Activated CD4-positive, alpha-beta T cell treated with anti-CD3 and anti-CD28 coated beads, Interleukin-2, Interleukin-4, amounts not matched to agents 100 ng/mL and 50 ng/mL, durations not matched to agents 16 hours and 8 hours (primary cell): Measurements from ENCODE around the gene PTPRT.

Experiments used
- DNase-seq: peaks from one replicate; pipeline ENCODE4 v3.0.0-alpha.2; 2020; ENCODE audit warnings: low spot score

The PTPRT gene

DNA sequence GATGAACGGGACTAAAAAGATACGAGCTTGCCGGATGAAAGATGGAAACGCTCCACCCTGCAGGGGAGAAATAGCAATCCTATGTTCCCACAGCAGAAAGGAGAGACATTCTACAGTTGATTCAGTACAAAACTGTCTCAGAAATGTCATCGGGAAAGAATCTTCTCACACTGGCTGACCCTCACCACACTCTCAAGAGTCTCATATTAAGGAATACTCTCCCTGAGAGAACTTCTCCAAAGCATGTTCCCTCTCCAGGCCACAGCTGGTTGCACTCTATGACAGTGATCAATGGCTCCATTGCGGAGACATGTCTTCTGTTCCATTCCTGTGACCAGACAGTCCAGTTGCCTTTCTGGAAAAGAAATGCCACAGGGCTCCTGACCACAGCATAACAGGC, 813.6 kb downstream of the PTPRT start:
- no peak for DNase-seq

DNA sequence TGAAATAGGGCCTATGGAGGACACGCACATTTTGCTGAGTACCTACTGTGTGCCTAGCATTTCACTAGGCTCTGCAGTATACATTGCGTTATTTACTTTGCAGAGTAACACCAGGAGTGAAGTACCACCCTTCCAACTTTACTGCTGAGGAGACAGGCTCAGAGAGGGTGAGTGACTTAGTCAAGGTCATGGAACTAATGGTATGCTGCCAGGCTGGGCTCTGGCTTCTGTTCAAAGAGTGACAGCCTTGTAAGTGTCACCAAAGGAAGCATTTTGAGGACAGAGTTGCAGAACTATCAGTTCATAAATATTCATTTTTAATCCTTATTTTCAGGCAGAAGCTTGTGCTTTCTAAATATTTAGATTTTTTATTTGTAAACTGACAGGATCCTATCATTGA, 816.7 kb downstream of the PTPRT start:
- DNase-seq = no peak

DNA sequence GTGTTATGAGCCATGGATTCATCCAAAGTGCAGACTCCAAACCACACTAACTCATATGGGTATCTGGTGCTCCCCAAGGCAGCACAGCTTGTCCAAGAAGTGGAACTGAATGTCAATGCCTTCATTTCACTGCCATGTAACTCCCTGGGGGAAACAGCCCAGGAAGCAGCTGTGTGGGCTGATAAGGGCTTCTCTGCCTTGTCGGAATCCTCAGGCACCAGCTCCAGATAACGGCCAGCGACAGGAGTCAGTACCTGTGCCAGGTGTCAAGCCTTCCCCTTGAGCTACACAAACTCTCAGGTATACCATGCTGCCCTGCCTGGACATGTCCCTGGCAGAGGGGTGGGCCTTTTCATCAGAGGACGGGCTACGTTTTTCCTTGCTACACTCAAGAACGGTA, 819.6 kb downstream of the PTPRT start:
- DNase-seq = no peak

DNA sequence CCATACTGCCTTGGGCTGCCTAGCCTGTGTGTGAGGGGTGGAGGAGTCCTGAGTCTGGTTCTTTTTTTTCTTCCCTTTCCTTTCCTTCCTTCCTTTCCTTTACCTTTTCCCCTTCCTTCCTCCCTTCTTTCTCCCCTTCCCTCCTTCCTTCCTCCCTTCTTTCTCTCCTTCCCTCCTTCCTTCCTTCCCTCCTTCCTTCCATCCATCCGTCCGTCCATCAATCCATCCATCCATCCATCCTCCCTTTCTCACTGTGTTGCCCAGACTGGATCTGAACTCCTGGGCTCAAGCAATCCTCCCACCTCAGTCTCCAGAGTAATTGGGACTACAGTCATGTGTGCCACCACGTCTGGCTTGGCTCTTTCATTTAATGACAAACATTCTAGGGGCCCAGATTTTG, 820.8 kb downstream of the PTPRT start:
- DNase-seq = no peak

DNA sequence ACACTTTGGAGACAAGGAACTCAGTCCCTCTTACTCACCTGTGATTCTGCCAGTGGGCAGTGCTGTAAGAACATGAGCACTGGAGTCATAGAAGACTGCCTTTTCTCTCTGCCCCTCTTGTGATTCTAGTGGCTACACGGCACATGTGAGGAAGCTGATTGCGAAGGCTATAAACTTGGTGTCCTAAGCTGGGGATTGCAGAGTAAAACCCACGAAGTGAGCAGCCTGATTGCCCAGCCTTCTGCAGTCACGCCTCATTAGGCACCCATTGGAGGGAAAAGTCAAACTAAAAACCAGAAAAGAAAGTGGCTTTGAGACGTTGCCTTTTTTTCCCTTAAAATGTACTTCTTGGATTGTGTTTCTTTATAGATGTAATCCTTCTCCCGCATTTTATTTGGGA, 823.1 kb downstream of the PTPRT start:
- DNase-seq = no peak

DNA sequence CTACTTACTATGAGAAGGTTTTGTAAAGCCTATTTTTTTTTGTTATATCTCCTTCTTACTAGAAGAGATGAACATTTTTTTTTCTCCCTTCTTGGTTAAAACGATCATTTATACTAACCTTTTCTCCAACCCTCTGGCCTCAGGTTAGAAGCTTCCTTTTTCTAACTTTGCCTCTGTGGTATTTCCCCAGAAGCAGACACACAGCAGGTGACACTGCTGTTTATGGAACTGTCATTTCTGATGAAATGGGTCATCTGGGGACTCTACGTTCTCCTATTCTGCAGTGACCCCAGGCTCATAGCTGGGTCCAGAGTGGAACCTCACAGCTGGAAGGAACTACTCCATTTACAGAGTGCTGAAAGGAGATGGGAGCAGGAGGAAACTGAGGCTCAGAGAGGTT, 825.3 kb downstream of the PTPRT start:
- no peak for DNase-seq

DNA sequence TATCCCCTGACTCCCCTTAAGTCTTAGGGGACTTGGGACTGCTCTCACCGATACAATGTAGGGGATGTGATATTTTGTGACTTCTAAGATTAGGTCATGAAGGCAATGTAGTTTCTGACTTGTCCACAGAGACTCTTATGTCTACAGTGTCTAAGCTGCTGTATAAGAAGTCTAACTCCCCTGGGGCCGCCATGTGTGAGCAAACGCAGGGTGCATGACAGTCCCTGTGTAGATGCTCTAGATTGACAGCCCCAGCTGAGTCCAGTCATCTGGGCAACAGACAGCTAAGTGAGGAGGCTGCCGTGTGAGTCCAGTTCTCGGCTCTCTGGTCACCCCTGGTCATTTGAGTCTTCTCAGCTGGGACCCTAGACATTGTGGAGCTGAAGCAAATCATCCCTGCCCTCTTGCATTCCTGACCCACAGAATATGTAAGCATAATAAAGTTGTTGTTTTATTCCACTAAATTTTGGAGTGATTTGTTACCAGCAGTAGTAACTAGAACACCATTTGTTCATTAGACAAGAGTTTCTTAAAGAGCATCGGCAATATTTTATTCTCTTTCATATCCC, 828.2 kb downstream of the PTPRT start:
- no peak for DNase-seq

DNA sequence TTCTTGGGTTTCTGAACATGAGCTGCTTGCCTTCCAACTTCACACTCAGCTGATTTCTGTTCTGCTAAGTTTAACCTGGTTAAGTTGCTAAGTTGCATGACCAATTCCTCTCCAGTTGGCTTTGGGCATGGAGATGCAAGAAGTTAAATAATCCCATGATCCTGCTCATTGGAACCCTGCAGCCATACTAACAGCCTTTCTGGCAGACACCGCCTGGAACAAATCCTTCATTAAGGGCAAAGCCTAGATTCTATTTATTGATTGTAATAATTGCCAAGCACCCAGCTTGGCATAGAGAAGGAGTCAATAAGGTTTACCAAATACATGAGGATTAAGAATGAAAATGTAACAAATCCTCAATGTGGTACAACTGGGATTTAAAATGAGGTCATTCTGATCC, 829.1 kb downstream of the PTPRT start:
- no peak for DNase-seq

DNA sequence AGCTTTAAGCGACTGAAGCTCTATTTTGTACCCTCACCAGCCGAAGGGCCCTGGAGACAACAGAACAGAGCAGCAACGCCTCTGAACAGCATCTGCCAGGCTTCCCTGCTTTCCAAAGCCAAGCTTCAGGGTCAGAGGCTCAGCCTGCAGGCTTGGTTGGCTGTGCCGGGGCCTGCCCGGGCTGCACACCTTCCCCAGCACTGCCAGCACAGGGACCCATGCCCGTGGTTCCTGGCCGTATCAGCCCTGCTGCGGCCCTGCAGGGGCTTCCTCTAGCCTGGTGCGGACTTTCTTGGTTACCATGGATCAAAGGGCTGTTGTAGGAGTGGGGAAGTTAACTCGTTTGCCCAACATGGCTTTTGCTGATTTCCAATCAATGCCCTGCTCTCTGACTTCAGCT, 830.1 kb downstream of the PTPRT start:
- DNase-seq = no peak

DNA sequence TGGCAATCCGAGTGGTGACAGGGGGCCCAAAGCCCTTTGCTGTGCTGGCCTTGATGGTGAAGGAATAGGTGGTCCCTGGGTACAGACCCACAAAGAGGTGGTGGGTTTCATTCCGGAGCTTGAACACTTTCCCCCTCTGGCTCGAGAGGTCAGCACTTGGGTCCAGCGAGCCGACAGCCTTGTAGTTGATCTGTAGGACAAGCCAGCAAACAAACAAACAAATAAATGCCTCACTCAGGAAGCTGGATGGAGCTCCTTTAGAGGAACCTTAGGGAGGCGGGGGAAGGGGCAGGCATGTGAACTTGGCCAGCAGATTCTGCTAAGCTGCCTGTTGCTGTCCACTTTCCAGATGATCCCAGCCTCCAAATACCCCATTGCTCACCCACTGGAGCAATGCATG, 837.6 kb downstream of the PTPRT start:
- DNase-seq = no peak

DNA sequence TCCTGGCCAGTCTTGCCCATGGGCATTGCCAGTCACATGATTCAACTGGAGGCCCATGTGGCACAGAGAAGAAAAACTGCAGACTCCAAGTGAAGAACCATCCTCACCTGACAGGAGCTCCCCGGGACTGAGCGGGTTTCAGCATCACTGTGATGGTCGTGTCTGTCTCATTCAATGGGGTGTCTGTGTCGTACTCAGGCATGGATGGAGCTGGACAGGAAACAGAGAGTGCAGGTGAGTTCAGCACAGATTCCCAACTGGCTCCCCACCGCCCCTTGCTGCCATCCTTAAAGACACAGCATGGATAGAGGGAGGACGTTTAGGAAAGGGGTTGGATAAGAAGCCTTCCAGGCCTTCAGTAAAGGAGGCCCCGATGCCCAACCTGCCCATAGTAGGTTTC, 839.2 kb downstream of the PTPRT start:
- DNase-seq = no peak

DNA sequence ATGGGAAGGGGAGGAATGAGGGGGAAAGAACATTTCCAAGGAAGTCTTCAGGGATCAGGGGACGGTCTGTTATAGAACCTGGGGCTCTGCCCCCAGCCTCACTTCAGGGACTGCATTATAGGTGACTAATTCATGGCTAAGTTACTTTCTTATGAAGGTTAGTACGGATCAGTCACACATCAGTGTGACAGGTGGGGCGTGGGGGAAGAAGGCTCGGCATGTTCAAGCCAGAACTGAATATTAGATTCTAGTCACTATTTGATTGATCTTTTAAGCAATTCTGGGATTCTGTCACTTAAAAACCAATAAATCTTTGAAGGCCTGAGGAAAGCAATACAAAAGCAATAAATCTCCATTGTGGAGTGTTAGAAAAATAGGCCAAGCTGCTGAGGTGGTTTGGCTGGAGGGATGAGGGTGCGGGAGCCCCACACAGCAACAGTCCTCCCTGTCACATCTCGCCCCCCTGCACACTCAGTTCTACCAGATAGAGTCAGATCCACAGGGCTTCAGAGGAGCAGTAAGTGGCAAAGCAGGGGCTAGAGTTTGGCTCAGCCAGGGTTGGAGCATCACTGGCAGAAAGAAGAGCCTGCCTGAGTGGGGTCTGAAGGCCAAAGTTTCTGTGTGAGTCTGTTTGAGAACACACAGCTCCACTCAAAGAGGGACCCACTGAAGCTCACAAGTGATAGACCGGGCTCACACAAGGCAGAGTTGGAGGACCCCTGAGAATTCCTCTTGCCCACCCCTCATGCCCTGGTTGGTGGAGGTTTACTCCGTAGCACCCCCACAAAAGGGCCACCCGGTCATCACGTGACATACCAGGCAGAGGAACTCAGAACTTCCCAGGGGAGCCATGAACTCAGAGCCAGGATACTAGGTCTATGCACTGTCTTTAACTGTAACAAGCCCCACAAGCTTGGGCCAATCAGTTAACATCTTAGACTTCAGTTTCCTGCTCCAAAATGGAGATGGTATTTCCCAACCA, 843.2 kb downstream of the PTPRT start:
- DNase-seq = no peak

DNA sequence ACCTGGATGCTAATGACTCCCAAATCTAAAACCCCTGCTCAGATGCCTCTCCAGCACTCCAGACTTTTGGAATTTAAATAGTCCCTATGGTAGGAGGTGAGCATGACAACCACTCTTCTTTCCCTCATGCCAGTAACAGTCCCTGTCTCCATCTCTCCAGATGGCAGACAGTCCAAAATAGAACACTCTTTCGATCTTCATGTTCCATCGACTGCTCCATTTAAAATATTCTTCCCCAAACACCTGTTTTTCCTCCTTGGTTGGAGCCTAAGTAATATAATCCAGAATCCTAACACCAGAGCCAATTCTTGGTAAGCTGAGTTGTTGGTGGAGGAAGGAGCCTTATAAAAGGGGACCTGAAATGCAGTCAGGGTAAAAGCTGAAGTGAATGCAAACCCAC, 848.1 kb downstream of the PTPRT start:
- DNase-seq = no peak

DNA sequence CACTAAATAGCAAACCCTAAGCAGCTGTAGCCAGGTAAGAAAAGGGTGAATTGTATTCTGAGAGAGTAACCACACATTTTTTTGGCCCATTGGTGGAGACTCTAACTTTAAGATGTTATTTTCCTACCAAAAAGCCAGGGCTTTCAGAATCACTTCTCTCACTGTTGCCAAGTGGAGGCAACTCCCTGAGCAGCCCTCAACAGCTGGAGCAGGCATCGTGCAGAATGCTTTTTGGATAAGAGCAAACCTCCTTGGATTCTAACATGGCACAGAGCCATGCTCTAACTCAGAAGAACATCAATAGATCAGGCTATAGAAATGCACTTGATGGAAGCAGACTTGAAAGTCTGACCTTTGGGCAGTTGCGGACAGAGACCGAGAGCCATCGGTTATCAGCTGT, 849.3 kb downstream of the PTPRT start:
- DNase-seq = no peak

DNA sequence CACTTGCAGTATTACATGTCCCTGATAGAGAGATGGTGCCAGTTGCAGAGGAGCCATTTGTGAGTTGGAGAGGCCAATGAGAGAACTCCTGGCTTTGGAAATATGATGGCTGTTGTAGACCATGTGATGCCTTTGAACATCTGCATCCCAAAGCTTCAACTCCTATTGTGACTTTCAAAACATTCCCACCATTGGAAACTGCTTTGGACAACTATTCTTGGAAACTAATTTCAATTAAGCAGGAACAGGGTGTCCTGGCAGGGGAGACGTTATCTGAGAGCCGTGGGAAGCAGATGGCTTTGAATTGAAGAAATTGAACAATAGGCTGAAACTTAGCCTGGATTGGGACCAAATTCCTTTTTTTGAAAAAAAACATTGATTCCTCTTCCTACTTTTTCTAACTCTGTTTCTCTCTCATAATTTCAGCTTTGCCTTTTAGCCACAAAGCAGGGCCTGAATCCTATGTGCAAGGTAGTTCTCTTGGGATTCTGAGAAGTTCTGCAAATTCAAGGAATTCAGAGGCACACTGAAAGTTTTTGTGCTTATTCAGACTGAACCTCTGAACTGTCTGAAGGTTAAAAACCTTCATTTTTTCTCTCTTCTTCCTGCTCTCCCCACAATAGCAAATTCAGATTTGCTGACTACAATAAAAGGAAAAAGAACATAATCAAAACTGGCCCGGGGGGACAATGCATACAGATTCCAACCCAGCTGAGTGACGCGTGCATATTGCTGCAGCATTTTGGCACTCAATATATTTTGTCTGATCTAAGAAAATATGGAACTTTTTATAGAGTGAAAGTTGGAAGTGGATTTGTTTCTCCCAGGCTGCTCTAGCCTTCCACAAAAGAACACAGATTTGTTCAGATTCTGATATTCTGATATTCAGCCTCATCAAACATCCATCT, 851.2 kb downstream of the PTPRT start:
- no peak for DNase-seq

DNA sequence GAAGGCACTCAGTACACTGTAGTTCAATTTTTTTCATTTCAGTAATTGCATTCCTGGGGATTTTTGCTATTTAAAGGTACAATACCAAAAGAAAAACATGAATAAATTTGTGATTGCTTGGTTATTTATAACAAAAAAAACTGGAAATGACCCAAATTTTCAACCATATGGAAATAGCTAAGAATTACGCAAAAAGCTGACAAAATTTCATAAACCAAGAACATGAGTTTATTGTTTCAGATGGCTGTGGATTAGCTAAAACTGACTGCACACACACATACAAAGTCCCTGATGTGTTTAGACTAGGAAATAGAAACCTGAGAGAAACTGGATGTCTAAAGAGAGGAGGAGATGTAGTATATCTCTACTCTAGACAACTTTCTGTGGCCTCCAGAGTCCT, 853.1 kb downstream of the PTPRT start:
- DNase-seq = no peak

DNA sequence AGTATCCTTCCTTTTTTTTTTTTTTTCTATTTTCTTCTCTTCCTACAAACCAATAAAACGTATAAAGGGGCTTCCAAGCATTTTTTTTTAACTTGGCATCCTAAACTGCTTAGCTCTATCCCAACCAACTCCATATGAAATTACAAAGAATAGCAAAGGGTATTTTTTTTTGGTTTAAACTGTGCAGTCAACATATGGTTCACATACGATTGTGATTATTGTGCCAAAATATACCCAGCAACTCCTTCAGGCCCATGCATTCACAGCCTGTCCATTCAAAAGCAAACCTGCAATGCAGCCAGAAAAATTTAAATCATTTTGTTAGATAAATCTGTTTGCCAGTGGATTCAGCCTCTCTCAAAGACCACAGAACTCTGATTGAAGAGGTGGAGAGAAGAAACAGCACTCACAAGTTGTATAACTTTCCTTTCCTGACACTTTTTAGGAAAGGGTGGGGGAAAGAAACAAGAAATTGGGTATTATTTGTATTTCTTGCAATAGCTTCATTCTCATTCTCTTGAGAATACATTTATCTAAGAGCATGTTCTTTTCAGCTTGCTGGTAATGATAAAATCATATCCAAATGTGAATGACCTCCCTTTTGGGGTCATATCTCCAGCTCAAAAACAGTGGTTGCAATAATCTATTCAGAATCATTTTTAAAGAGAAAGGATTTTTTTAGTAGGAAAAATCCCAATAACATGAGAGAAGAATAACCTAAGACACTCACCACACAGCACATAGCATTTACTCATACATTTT, 870.3 kb downstream of the PTPRT start:
- no peak for DNase-seq

DNA sequence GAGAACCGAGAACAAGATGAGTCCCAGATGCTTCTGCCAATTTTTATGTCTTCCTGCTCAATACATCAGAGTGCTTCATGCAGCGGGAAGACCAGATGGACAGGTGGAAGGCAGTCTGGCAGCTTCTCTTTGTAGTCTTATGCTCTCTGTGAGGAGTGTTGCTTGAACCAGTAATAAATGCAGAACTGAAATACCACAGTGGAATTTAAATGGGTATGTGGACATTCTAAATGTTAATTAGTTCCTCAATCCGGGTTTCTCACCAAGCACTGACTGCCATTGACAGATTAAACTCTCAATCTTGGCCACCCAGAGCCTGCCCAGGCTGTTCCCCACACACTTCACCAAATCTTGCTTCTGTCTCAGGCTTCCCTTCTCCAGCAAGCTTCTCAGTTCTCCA, 876.0 kb downstream of the PTPRT start:
- no peak for DNase-seq

DNA sequence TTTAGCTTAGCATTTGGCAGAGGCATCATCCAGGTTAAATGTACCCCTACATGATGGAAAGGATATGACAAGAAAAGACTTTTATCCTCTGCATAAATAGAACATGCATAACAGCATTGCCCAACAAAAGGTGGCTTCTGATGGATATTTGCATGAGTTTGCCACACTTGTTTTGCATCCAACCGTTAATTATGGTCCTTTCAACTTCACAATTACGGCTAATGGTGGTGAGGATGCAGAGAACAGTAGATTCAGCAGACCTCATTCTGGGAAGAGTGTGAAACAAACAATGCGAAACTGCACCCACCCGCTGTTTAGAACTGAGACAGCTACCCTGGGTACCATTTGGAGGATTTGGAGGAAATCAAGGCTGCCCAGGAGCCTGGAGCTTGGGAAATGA, 880.7 kb downstream of the PTPRT start:
- DNase-seq = no peak

DNA sequence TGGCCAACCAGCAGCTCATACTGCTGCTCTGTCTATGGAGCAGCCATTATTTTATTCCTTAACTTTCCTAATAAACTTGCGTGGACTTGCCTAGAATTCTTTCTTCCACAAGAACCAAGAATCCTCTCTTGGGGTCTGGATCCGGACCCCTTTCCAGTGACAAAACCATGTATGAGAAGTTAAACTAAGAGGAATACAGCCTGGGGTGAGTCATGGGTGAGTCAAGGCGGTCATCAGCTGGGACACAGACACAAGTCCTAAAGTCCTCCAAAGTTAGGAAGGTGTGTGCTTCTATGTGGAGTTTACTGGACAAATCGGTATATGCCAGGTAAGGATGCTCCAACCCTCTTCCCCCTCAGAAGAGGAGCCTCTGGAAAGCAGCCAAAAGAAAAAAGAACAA, 881.5 kb downstream of the PTPRT start:
- DNase-seq = no peak

DNA sequence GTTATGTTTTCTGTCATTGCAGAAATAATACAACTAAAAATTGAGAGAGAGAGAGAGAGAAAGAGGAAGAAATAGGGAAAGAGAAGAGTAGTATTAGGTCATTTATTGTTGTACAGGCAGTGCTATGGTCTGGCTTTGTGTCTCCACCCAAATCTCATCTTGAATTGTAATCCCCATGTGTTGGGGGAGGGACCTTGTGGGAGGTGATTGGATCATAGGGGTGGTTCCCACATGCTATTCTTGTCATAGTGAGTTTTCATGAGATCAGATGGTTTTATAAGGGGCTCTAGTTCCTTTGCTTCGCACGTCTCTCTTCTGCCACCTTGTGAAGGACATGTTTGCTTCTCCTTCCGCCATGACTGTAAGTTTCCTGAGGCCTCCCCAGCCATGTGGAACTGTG, 894.1 kb downstream of the PTPRT start:
- no peak for DNase-seq

DNA sequence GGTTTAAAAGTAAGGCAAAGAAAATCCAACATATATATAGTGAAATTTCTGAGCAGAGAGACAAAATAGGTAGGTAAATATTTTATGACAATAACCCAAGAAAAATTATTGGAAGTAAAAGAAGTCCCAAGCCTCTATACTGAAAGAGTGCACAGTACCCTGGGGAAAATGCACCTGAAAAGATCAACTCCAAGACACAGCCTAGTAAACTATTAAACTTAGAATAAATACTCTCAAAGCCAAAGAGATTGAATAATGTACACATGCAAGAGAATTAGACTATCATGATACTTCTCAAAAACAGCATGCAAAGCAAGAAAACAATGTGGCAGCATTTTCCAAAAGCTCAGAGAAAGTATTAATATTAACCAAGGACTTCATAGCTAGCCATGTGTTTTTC, 894.7 kb downstream of the PTPRT start:
- DNase-seq = no peak
